ENCODE results near the gene LIN7A. TPM values are rescaled to one million over a fixed set of nuclear protein-coding genes. Genes with fewer than 3 reads are reported as not detected.

The LIN7A gene
- total RNA-seq, 1 donor from 2014 or later = 31.7 TPM

GRCh38 chr12:80860206-80860605 is 77.5 kb downstream of the LIN7A start:
- no peaks in the 10 kb centered on the region for H4K20me1 ChIP-seq (ENCODE audit: low read depth)
- no peak overlapping the region for H3K9ac ChIP-seq
- H3K27ac ChIP-seq = no peak overlapping the region
- DNase-seq (ENCODE audit: low spot score) = no peak
- H3K4me3 ChIP-seq = no peak overlapping the region
- no peaks in the 10 kb centered on the region for H3K36me3 ChIP-seq
- H3K36me3 Mint-ChIP-seq = no peaks in the 10 kb centered on the region
- H3K9me3 ChIP-seq (ENCODE audit: low read depth) = no peaks in the 10 kb centered on the region
- H3K4me2 ChIP-seq = no peak overlapping the region
- no peak overlapping the region for H3K27ac Mint-ChIP-seq
- H3K27me3 Mint-ChIP-seq (ENCODE audit: insufficient read depth, low read depth) = no peaks in the 10 kb centered on the region
- H3K4me1 ChIP-seq = no peaks in the 10 kb centered on the region
- H3K4me1 Mint-ChIP-seq = no peaks in the 10 kb centered on the region
- H2AFZ ChIP-seq (replicated peaks) = no peak overlapping the region
- H3K79me2 ChIP-seq (ENCODE audit: low read depth) = no peaks in the 10 kb centered on the region
- no peak overlapping the region for H3K4me3 Mint-ChIP-seq
- no peaks in the 10 kb centered on the region for H3F3A ChIP-seq (ENCODE audit: low read depth)
- TF ChIP-seq EZH2 (IDR thresholded peaks at IDR 0.05) (no peak), CTCF (IDR thresholded peaks at IDR 0.05) (no peak), EZH2phosphoT487 (IDR thresholded peaks at IDR 0.05) (no peak)
- no peaks in the 10 kb centered on the region for H3K9me3 Mint-ChIP-seq
- H3K27me3 ChIP-seq = no peaks in the 10 kb centered on the region

- no peak for TF ChIP-seq CTCF (IDR thresholded peaks at IDR 0.05)
- TF ChIP-seq EZH2 (IDR thresholded peaks at IDR 0.05) = no peak
- TF ChIP-seq EZH2phosphoT487 (IDR thresholded peaks at IDR 0.05) = no peak
- H3K36me3 ChIP-seq = no peaks in the 10 kb centered on the region
- no peaks in the 10 kb centered on the region for H3F3A ChIP-seq (ENCODE audit: low read depth)
- H3K27me3 ChIP-seq = no peaks in the 10 kb centered on the region
- H4K20me1 ChIP-seq (ENCODE audit: low read depth) = no peaks in the 10 kb centered on the region
- H3K9ac ChIP-seq = no peak overlapping the region
- no peak overlapping the region for H3K4me2 ChIP-seq
- Mint-ChIP-seq H3K4me1 (no peaks in the 10 kb centered on the region), H3K4me3 (no peak overlapping the region), H3K27ac (no peak overlapping the region), H3K36me3 (no peaks in the 10 kb centered on the region), H3K27me3 (ENCODE audit: insufficient read depth, low read depth) (no peaks in the 10 kb centered on the region), H3K9me3 (no peaks in the 10 kb centered on the region)
- H3K79me2 ChIP-seq (ENCODE audit: low read depth) = no peaks in the 10 kb centered on the region
- DNase-seq (ENCODE audit: low spot score) = no peak
- no peaks in the 10 kb centered on the region for H3K4me1 ChIP-seq
- no peak overlapping the region for H3K4me3 ChIP-seq
- H2AFZ ChIP-seq (replicated peaks) = no peak overlapping the region
- no peak overlapping the region for H3K27ac ChIP-seq
- no peaks in the 10 kb centered on the region for H3K9me3 ChIP-seq (ENCODE audit: low read depth)
These were observed 79.4 kb downstream of the LIN7A start for GRCh38 chr12:80858356-80858755.

- no peaks in the 10 kb centered on the region for H3K36me3 ChIP-seq
- TF ChIP-seq EZH2phosphoT487 (IDR thresholded peaks at IDR 0.05) (no peak), EZH2 (IDR thresholded peaks at IDR 0.05) (no peak), CTCF (IDR thresholded peaks at IDR 0.05) (no peak)
- DNase-seq (ENCODE audit: low spot score) = no peak
These were observed 80.4 kb downstream of the LIN7A start for GRCh38 chr12:80857311-80857710.

More at GRCh38 chr12:80857311-80857710, 80.4 kb downstream of the LIN7A start:
- H3K27me3 Mint-ChIP-seq (ENCODE audit: insufficient read depth, low read depth) = no peaks in the 10 kb centered on the region
- no peak overlapping the region for H3K4me3 Mint-ChIP-seq
- no peak overlapping the region for H3K4me2 ChIP-seq
- no peaks in the 10 kb centered on the region for H3K27me3 ChIP-seq
- H2AFZ ChIP-seq (replicated peaks) = no peak overlapping the region
- H3K27ac ChIP-seq = no peak overlapping the region
- H4K20me1 ChIP-seq (ENCODE audit: low read depth) = no peaks in the 10 kb centered on the region
- no peak overlapping the region for H3K27ac Mint-ChIP-seq
- H3K4me3 ChIP-seq = no peak overlapping the region
- no peak overlapping the region for H3K9ac ChIP-seq
- H3F3A ChIP-seq (ENCODE audit: low read depth) = no peaks in the 10 kb centered on the region
- no peaks in the 10 kb centered on the region for H3K4me1 ChIP-seq
- no peaks in the 10 kb centered on the region for H3K9me3 ChIP-seq (ENCODE audit: low read depth)
- H3K36me3 Mint-ChIP-seq = no peaks in the 10 kb centered on the region
- no peaks in the 10 kb centered on the region for H3K9me3 Mint-ChIP-seq
- no peaks in the 10 kb centered on the region for H3K79me2 ChIP-seq (ENCODE audit: low read depth)
- H3K4me1 Mint-ChIP-seq = no peaks in the 10 kb centered on the region
